Measurements from ENCODE around the gene ITSN1.
"Not testable (repeated sequence)": the region's sequence is repeated elsewhere in the genome, so short reads cannot be mapped to it uniquely, and the experiment has no call there.

Gene ITSN1

DNA sequence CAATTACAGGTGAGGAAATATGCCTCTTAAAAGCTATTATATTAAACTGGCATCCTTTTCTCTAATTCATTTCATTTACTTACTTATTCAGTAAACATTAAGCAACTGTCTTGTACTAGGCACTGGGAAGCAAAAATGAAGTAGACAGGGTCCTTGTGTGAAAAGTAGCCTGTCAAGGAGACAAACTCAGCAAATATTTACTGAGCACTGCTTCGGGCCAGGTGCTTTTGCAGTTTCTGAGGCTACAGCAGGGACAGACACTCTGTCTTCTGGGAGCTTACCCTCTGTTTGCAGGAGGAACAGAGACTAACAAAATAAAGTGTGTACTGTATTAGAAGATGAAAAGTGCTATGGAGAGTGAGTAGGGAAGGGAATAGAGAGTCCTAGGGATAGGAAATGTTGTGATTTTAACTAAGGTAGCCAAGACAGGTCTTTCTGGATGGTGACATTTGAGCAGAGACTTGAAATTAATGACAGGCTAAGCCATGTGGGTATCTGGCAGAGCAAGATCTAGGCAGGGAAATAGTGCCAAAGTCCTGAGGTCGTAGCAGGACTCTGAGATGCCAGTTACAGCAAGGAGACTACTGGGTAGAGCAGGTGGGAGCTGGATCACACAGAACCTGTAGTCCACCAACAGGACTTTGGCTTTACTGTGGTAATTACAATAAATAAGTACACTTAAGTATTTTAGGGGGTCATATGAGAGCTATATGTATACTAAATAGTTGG, 133.0 kb downstream of the ITSN1 start:
- no peak for DNase-seq

DNA sequence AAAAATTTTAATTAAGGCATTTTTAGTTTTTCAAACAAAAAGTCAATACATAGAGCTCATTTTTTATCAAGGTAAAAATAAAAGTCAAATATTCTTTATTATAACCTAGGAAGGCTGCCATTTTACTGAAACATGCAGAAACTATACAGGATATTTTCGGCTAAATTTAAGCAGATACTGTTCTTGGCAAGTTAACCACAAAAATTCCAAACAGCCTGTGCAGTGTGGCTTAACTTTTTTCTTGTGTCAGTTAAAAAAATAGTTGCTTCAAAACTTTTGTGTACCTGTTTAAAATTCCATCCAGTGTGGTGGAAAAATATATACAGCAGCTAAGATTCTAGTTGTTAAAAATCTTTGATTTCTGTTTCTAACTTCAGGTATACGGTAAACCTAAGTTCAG, 138.3 kb downstream of the ITSN1 start:
- no peak for DNase-seq

DNA sequence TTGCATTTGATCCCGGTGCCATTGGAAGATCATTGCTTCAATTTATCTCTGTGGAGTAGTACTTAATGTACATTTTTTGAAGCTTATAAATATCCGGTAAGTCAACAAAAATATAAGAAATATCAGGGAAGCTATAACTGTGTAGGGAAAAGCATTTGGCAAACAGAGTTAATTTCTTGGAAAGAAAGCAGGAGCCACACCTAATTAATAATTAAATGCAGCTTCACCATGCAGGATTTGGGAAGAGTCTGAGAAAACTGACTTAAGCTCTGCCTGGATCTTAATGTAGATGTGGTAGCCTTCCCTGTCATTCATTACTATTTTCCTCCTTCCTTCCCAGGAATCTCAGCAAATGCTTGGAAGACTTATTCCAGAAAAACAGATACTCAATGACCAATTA, 138.8 kb downstream of the ITSN1 start:
- DNase-seq, result no peak

DNA sequence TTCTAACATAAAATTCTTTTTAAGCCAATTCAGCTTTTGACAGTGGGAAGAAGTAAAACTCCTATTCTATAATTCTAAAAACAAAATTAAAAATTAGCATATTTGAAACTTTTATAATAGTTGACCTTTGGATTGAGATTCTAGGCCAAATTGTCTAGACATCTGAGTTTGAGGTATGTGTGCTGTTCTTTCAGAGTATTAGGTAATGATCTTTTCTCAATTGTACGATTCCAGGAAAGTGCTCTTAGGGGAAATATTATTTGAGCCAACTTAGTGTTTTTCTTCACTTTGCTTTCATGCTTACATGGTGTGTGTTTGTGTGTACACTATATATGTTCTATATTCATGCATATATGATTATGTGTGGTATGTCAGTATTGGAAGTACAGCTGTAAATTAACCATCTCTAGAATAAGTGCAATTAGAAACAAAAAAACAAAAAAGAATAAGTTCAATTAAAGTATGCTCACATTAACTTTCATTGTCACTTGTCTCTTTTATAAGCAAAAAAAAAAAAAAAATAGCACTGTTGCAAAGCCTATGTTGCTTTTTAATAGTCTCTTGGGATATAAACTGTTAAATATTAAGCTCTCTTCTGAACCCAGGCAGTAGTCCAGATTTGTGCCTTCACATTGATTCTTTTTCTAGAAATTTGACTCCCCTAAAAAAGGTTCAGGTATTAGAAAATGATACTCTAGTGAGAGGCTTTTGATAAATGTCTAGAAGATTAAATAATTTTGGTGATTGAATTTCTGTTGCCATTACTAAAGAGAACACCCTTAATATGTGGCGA, 141.1 kb downstream of the ITSN1 start:
- DNase-seq, result no peak

DNA sequence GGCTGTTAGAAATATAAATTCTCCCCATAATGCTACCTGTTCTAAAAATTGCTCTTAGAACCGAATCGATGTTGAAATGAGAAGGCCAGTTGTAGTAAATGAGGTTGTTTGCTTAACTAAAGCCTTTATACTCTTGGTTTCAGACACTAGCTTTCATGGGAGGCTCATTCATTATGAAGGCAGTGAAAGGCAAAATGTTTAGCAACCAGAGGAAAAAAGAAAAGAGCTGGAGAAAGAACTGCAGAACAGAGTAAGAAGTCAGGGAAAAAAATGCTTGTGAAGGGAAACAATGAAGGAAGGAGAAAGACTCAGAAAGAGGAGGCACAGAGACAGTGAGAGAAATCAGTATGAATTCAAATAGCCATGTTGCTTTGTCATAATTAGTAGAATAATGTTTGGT, 145.1 kb downstream of the ITSN1 start:
- DNase-seq, result no peak

DNA sequence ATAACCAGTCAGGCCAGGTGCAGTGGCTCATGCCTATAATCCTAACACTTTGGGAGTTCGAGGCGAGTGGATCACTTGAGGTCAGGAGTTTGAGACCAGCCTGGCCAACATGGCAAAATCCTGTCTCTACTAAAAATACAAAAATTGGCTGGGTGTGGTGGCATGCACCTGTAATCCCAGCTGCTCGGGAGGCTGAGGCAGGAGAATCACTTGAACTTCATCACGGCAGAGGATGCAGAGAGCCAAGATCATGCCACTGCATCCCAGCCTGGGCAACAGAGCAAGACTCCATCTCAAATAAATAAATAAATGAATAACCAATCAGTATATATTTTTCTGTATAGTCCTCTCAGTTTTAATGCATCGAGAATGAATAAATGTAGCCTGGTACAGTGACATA, 146.1 kb downstream of the ITSN1 start:
- DNase-seq, result not testable (repeated sequence)

DNA sequence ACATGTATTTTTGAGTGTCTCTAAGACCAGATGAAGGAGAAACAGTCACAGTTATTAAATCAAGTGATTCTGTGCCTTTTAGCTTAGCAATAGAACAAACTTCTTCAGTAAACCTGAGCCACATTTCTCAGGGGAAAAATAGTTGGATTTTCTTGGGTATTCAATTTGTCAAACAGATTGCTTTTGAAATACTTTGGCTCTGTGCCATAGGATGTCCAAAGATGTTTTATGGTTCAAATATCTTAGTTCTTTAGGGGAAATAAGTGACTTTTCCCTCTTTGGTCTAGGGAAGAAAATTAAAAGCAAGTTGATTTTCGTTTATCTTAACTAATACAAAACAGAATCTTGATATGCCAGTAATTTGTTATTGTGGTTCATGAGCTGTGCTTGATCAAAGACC, 147.4 kb downstream of the ITSN1 start:
- no peak for DNase-seq

DNA sequence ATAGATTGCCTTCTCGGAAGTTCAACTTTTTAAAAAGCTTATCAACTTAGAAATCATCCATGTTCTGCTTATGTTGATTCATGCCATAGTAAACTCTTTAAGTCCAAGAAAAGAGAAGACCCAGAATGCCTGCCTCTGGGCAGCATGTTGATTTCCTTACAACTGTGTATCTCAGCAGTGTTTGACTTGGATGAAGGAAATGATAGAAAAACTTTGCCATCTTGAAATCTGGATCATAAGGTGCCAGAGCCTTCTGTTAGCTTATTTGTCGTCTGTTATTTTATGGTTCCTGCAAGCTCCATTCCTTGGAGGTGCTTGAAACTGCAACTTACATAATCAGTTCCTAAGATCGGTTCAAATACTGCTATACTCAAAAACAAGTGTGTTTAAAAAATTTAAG, 148.8 kb downstream of the ITSN1 start:
- no peak for DNase-seq

DNA sequence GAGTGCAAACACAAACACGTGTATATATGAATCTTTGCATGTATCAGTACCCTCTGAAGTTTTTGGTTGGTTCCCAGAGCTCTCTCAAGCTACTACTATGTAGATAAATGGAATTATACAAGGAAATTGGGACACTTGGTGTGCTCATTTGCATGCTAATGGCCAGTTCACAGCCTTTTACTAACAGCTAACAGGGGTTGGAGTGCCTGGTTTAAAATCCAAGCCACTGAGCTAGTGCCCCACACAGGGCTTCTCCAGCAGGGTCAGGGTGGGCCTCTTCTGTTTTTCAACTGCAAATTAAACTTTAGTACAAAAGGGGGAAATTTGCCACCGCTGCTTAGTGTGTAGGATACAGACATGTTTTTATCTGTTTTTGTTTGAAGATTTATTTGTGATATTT, 152.3 kb downstream of the ITSN1 start:
- no peak for DNase-seq

DNA sequence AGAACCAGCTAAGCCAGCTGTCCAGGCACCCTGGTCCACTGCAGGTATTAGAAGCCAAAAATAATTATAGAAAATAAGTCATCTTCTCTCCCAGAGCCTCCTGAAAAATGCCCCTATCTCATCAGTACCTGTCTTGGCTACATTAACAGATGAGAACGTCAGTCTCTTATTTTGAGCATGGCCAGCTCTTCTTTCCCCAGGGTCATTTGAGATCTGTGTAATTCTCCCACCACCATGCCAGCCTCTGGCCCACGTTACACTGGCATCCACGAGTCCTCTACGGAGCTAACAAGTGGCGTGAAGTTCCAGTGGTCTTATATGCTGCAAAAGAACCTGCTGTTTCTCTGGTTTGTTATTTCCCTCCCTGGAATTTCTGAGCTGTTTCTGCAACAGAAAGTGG, 155.3 kb downstream of the ITSN1 start:
- no peak for DNase-seq

DNA sequence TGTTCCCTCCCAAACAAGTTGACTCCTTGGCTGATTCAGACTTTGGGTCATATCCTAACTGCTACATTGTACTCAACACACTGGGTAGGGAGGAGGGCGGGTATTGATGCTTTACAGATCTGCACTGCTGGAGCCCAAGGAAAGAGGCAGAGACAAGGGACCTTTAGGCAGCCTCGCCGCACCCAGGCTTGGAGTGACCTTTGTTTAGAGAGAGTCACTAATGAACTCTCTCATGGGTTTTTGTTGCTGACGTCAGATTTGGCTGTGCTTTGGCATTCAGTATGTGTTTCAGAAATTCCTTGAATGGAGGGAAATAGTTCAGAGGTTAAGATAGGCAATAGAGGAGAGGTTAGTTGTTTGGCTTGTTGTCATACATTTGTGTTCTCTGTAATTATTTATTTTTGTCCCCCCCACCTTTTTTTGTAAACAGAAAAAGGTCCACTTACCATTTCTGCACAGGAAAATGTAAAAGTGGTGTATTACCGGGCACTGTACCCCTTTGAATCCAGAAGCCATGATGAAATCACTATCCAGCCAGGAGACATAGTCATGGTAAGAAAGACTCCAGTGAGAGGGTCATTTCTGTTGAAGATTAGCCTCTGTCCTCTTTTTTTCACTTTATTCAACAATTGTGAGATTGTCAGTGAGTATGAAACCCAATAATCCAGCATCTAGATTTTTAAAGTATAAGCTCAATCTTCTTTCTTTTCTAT, 157.2 kb downstream of the ITSN1 start:
- DNase-seq, result no peak

DNA sequence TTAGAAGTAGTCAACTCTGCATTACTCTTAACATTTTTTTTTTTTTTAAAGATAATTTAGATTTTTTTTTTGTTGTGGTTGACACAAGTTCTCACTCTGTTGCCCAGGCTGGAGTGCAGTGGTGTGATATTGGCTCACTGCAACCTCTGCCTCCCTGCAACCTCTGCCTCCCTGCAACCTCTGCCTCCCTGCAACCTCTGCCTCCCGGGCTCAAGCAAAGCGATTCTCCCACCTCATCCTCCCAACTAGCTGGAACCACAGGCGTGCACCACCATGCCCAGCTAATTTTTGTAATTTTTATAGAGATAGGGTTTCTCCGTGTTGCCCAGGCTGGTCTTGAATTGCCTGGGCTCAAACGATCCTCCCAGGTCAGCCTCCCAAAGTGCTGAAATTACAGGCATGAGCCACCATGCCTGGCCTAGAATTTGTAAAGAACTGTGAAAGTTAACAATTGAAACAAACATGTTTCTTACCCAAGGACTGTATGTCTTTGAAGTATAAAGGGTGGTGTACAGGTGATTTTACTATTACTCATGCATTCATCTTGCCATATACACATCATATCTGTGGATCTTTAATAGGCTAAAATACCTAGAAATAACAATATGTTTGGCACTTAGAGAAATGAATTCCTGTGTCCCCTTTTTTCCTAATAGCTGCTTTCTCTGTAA, 158.6 kb downstream of the ITSN1 start:
- no peak for DNase-seq

DNA sequence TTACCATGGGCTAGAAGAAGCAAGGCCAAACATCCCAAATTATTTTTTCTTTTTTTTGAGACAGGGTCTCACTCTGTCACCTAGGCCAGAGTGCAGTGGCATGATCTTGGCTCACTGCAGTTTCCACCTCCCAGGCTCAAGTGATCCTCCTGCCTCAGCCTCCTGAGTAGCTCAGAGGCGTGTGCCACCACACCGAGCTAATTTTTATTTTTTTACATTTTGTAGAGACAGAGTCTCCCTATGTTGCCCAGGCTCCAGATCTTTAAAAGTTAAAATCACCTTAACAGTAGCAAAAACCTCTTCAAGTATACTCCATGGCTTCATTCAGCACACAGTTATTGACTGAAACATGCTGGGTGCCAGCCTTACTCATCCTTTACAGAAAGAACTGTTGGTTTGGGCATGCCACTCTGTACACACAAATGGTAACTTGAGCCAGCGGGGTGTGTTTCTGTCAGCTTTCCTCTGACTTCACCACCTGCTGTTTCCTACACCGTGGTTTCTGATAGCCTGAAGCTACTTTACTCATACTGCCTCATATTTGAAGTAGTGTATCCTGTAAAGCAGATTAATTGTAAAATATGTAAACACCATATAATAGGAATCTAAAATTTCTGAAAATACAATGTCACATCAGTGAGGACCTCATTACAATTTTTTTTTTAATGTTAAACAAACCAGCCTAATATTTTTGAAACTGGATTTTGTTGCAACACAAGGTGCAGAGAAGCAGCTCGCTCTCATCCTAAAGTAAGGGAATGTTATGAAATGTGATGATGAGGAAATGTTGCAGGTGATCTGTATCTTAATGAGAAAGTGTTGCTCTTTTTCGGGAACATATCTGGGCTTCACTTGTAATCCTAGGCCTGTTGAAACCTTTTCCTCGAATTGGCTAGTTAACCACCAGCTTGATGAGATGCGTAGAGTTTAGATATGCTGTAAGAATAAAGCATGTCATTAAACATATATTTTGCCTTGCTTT, 159.4 kb downstream of the ITSN1 start:
- DNase-seq, result no peak

DNA sequence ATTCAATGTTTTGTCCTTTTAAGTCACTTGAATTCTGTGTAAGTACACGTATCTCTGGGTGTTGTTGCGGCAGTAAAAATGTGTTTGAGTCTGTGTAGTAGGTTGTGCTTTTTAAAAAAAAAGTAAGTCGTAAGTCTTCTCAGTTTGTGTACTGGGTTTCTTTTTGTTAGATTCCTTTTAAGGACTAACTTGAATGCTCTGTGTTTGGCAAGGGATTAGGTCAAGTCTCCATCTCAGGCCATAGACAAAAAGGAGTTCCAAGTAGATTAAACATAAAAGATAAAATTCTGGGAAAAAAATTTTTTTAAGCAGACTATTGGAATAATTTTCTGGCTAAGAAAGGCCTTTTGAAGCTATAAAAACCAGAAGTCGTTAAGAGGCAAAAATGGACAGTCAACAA, 160.2 kb downstream of the ITSN1 start:
- DNase-seq, result no peak

DNA sequence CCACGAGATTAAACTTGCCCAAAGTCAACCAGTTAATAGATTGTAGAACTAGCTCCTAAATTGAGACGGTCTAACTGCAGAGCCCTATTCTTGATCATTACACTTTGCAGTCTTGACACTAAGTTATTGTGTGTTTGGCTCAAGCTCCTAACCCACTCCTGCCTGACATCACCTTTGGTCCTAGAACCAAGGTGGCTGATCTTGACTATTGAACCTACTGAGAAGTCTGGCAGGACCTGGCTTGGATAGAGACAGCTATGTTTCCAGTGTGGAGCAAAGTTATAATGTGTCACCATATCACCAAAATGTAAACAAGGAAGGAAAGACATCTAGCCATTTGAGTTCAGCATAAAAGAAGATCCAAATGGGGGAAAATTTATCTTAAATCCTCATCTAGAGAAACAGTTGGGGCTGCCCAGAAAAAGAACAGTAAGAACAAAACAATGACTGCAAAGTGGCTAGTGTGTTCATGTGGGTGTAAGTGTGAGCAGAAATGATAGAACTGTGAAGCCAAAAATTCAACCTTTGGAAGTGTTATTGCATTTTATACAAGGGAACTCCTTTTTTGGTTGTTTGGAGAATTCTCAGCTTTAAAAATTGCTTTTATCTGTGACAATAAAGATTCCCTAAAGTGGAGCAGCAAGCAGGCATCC, 166.5 kb downstream of the ITSN1 start:
- no peak for DNase-seq

DNA sequence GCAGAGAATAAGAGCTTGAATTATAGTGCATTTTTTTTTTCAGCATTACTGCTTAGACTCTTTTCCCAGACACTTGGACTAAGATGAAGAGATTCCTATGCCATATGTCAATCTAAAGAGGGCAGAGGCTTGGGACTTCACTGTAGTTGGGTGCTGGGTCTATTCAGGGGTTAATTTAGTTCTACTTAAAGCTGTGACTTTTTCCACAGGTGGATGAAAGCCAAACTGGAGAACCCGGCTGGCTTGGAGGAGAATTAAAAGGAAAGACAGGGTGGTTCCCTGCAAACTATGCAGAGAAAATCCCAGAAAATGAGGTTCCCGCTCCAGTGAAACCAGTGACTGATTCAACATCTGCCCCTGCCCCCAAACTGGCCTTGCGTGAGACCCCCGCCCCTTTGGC, 168.5 kb downstream of the ITSN1 start:
- no peak for DNase-seq

DNA sequence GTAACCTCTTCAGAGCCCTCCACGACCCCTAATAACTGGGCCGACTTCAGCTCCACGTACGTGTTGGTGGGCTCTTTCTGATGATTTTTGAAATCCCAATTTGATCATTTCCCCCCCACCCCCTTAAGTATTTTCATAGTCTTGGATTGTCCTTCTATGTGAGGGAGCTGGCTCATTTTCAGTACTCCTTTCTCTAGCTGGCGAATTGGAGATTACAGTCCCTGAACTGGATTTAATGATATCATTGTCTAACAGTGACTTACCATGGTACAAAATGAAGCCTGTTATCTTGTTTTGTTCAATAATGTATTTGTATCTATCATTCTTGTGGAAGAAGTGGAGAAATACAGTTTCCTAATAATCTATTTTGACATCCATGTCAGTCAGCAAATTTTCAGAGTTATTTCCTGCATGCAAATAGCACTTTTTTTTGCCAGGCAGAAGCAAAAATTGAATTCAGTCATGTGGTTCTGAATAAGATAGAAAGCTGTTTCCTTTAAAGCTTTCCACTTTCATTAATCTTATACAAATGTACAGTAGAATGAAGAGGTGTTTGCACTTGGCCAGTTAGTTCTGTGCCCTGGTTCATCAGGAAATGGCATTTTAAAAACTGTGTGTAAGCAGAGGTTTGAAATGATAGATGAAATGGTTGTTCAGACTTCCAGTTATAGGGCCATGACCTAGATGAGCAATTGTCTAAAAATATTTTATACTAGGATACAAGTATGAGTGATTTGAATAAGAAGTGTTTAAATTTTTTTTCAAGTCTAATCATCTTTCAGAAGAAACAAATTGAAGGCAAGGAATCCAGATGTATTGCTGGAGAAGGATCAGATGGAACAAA, 169.1 kb downstream of the ITSN1 start:
- no peak for DNase-seq

DNA sequence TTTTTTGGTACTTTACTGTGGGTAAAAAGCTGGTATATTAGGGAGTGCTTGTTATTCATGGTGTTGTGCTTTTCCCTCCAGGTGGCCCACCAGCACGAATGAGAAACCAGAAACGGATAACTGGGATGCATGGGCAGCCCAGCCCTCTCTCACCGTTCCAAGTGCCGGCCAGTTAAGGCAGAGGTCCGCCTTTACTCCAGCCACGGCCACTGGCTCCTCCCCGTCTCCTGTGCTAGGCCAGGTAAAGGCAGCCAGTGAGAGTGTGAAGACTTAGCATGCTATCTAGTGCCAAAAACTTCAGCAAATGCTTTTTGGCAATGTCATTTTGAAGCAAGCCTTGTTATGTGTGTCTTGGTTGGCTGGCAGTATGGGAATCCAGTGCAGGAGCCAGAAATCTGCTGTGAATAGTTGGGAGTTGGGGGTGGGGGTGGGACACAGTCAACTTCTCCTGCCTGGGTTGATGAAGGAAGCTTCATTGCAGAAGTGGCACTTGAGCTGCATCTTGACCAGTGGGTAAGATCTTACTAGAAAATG, 171.6 kb downstream of the ITSN1 start:
- no peak for DNase-seq

DNA sequence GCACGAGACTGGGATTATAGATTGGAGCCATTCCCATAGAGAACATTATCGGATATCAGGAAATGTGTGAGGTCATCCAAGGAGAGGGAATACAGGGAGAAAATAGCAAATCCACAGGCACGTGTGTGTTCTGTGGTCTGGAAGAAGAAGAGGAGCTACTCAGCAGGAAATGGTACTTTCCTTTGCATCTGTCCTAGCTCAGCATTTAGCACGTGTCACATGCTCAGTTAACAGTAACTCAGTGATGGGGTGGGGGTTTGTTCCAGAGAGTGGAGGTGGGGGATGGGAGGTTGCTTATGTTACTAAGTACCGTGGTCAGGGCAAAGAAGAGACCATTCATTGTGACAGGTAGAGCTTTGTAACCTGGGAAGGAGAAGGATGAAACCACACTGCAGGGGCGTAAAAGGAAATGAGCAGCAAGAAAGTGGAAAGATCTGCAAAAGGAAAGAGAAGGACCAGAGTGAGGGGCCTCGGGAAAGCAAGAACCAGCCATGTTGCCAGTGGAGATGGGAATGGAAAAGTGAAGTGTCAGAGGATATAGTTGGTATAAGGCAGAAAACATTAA, 172.9 kb downstream of the ITSN1 start:
- DNase-seq, result no peak

DNA sequence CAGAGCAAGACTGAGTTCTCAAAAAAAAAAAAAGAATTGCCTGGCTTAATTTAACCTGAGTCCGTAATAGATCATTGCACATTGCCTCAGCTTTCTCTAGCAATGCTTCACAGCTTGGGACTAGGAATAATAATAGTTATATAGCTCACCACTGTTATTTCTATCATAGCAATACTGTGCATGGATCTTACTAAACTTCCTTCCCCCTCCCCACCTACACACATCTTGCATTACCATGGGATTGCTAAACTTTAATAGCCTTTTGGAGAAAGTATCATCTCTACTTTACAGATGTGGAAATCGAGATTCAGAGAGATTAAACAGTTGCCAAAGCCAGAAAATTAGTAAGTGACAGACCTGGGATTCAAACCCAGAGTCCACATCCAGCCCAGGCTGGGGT, 173.9 kb downstream of the ITSN1 start:
- no peak for DNase-seq
